Activated CD4-positive, alpha-beta T cell treated with anti-CD3 and anti-CD28 coated beads, Interleukin-2, Interleukin-4, amounts not matched to agents 100 ng/mL and 50 ng/mL, durations not matched to agents 16 hours and 8 hours (primary cell): ENCODE results near the gene TMEM221.
"Not testable (repeated sequence)": the region's sequence is repeated elsewhere in the genome, so short reads cannot be mapped to it uniquely, and the experiment has no call there.

ENCODE experiments used
- DNase-seq: peaks from one replicate; pipeline ENCODE4 v3.0.0-alpha.2; 2020; ENCODE audit warnings: low spot score

Gene TMEM221

DNA sequence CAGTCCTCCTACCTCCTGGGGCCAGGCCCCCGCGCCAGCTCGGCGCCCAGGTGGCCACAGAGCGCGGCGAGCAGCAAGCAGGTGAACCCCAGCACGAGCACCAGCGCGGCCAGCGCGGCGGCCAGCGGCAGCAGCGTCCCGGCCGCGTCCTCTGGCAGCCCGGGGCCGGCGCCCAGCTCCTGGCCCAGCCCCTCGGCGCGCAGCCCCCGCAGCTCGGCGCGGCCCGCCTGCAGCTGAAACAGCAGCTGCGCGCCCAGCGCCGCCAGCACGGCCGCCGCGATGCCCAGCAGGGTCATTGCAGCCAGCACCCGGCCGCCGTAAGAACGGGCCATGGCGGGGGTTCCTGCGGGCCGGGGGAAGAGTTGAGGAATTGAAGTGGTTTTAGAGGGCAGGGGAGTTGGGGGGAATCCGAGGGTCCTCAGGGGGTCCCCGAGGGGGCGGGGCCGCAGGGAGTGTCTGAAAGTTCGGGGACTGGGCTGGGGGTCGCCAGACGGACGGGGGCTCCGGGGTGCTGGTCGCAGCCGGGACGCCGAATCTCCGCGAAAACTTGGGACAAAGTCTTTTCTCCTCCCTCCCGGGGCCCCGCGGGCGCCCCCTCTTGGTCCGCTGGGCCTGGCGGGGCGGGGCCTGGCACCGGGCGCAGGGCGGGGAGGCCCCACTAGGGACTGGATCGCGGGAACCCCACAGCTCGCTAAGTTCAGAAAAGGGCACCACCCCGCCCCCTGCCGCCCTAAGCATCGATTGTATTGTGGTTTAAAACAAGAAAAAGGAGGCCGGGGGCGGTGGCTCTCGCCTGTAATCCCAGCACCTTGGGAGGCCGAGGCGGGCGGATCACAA is at the start of gene TMEM221:
TMEM221 (minus strand) TSS at position 538 of the 837 bp plus-strand sequence; CDS start at position 332, 206 bp downstream.
- DNase-seq = peak; percentile 17

GRCh38 chr19:17497149-17497798 is 48.8 kb upstream of the TMEM221 start:
- DNase-seq = no peak

DNA sequence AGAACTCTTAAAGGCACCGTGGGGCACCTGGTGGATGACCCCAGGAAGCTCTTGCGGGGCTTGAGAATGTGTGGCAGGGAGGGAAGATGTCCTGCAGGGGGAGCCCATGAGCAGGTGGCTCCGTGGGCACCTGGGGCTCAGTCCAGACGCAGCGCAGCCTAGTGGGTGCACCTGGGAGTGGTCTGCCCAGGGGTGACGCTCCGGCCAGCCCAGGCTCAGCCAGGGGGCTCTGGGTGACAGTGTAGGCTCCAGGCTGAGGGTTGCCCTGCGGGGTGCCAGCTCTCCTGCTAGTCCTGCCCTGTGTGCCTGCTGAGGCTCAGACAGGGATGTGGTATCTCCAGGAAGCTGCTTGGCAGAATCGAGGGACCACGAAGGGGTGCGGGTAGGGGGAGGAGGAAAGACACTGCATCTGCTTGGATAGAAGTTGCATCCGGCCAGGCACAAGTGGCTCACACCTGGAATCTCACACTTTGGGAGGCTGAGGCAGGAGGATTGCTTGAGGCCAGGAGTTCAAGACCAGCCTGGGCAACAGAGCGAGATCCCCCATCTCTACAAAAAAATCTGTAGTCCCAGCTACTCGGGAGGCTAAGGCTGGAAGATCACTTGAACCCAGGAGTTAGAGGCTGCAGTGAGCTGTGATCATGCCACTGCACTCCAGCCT is 48.0 kb upstream of the TMEM221 start:
- DNase-seq = peak; percentile 90

DNA sequence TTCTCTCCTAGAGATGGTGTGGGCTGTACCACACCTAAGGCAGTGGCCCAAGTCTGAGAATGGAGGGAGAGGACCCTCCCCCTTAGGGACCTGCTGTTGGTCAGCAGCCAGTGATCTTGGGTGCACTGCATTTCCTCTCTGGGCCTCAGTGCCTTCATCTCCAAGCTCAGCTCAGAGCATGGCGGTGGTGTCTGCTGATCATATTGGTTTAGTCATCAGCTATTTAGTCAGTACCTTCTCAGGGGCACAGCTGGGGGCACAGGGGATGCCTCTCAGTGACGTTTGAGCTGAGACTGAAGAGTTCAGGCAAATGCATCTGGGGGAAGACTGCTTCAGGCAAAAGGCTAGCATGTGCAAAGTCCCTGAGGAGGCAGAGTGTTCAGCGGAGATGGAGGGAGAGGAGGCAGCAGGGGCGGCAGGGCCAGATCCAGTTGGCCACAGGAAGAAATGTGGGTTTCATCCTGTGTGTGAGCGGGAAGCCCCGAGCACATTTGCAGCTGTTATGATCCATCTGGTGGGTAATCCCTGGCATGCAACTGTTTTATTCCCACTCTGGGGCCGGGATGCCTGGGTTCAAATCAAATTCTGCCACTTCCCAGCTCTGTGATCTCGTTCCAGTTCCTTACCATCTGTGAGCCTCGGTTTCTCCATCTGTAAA is 47.3 kb upstream of the TMEM221 start:
- DNase-seq = no peak

- no peak for DNase-seq
Measured at GRCh38 chr19:17491287-17491686, 42.8 kb upstream of the TMEM221 start.

DNA sequence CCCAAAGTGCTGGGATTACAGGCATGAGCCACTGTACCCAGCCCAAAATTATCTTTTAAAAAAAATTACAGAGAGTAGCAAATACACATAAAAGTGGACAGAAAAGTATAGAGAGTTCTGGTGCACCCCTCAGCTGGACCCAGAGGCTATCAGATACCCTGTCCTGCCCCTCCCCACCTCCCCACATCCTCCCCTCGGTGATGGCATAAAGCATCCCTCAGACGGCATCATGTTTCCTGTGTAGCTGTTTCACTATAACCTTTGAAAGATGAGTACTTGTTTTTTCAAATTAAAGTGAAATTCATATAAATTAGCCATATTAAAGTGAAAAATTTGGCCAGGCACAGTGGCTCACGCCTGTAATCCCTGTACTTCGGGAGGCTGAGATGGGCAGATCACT is 41.9 kb upstream of the TMEM221 start:
- DNase-seq = no peak

GRCh38 chr19:17489392-17490030 is 41.0 kb upstream of the TMEM221 start:
- DNase-seq = no peak

- peak; percentile 65 for DNase-seq
Measured at GRCh38 chr19:17488593-17489391, 40.3 kb upstream of the TMEM221 start.

DNA sequence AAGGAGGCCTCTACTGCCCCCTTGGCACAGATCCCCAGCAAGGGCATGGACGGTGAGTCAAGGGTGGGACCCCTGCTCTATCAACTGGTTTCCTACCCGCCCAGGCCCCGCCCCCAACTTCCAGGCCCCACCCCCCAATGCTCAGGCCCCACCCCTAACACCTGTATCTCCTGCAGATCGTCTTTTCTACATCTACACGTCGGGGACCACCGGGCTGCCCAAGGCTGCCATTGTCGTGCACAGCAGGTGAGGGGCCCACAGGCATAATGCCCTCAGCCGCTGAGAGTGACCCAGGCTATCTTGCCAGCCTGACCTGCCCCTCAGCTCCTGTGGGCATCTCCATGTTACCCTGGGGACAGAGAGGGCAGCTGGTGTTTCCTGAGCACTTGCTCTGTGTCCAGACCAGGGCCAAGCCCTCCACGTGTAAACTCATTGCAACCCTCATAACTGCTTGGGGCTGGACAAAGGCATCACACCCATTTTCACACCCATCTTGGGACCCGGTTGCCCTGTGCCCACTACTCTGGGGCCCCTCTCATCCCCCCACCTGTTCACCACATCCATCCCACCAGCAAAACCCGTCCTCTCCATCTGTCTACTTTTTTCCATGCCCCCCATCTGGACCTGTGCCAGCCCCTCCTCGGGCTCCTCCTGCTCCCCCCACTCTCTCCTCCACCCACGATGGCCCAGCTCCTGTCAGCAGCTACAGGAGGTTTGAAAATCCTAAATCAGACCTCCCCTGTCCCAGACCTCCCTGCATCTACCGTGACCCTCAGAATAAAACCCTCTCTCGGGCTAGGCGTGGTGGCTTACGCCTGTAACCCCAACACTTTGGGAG is 39.0 kb upstream of the TMEM221 start:
- no peak for DNase-seq

GRCh38 chr19:17486545-17487240 is 38.2 kb upstream of the TMEM221 start:
- no peak for DNase-seq

GRCh38 chr19:17484520-17485185 is 36.2 kb upstream of the TMEM221 start:
- no peak for DNase-seq

- DNase-seq = no peak
Measured at GRCh38 chr19:17483605-17484002, 35.1 kb upstream of the TMEM221 start.

- no peak for DNase-seq
Measured at GRCh38 chr19:17482877-17483604, 34.6 kb upstream of the TMEM221 start.

GRCh38 chr19:17481986-17482385 is 33.5 kb upstream of the TMEM221 start:
- DNase-seq = no peak

- no peak for DNase-seq
Measured at GRCh38 chr19:17479325-17479791, 30.9 kb upstream of the TMEM221 start.

DNA sequence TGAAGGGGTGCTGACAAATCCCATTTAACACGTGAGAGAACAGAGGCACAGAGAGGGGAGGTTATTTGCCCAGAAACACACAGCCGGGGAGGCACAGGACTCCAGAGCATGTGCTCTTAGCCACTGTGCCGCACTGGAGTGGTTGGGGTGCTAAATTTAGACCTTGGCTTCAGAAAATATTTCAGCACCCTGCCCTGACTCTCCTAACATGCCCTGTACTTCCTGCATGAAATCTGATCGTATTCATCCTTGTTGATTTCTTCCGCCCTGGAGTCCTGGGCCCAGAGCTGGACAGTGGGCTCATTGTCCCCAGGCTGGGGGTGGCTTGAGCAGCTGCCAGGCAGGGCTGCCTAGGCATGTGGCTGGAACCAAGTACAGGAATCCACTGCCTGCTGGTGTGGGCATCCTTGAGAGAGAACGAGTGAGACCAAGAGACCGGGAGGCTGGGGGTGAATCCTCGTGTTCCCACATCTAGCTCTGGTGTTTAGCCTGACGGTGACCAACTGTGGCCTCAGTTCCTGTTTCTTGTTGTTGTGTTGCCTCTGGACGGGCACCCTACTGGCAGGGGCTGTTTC is 27.2 kb upstream of the TMEM221 start:
- DNase-seq = no peak

DNA sequence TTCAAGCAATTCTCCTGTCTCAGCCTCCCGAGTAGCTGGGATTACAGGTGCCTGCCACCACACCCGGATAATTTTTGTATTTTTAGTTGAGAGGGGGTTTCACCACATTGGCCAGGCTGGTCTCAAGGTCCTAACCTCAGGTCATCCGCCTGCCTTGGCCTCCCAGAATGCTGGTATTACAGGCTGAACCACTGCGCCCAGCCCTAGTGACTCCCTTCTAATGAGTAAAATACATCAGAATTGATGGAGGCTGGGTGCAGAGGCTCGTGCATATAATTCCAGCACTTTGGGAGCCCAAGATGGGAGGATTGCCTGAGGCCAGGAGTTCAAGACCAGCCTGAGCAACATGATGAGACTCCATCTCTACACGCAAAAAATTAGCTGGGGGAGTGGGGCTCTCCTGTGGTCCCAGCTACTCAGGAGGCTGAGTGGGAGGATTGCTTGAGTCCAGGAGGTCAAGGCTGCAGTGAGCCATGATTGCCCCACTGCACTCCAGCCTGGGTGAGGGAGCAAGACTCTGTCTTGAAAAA is 26.6 kb upstream of the TMEM221 start:
- DNase-seq = not testable (repeated sequence)
